ENCODE results near the gene KCNQ4.

KCNQ4 gene

GRCh38 chr1:40845895-40846294, 62.3 kb downstream of the KCNQ4 start:
- no peak overlapping the region for H3K27ac Mint-ChIP-seq

GRCh38 chr1:40847023-40847745, 63.6 kb downstream of the KCNQ4 start:
- H3K4me1 Mint-ChIP-seq: peaks cover 37% of the 10 kb centered on the region
- CTCF ChIA-PET: interaction anchor here (0.6 to 5.8 kb wide), 5 partner anchors 16 to 1946 kb away, joined by 3 to 139 read pairs (median 4); no protein-coding TSS in a partner anchor
- peaks cover 11% of the 10 kb centered on the region for H3K27me3 Mint-ChIP-seq
- no peaks in the 10 kb centered on the region for H3K36me3 Mint-ChIP-seq
- no peak overlapping the region for H3K4me3 Mint-ChIP-seq
- no peaks in the 10 kb centered on the region for H3K9me3 Mint-ChIP-seq
- H3K27ac Mint-ChIP-seq: no peak overlapping the region
- no peak for DNase-seq

More at GRCh38 chr1:40845895-40846294, 62.3 kb downstream of the KCNQ4 start:
- CTCF ChIA-PET: interaction anchor here (1.1 to 5.8 kb wide), 5 partner anchors 48 to 144 kb away, joined by 3 to 73 read pairs (median 4); no protein-coding TSS in a partner anchor
- DNase-seq: no peak
- Mint-ChIP-seq H3K4me1 (peaks cover 45% of the 10 kb centered on the region), H3K27me3 (peaks cover 6% of the 10 kb centered on the region), H3K4me3 (no peak overlapping the region), H3K36me3 (no peaks in the 10 kb centered on the region), H3K9me3 (no peaks in the 10 kb centered on the region)

GRCh38 chr1:40848530-40849189, 65.1 kb downstream of the KCNQ4 start:
- H3K27me3 Mint-ChIP-seq: peaks cover 17% of the 10 kb centered on the region
- no peaks in the 10 kb centered on the region for H3K36me3 Mint-ChIP-seq
- H3K27ac Mint-ChIP-seq: peak overlapping the region; percentile 68

GRCh38 chr1:40849801-40850592, 66.4 kb downstream of the KCNQ4 start:
- no peaks in the 10 kb centered on the region for H3K9me3 Mint-ChIP-seq
- H3K4me3 Mint-ChIP-seq: peak overlapping the region; percentile 4
- H3K36me3 Mint-ChIP-seq: no peaks in the 10 kb centered on the region
- H3K4me1 Mint-ChIP-seq: peaks cover 30% of the 10 kb centered on the region
- CTCF ChIA-PET: interaction anchor here (0.6 to 5.8 kb wide), 24 partner anchors 9 to 568 kb away, joined by 3 to 139 read pairs (median 5); partner anchors contain the start of gene NFYC
- H3K27ac Mint-ChIP-seq: peak overlapping the region; percentile 29
- peaks cover 17% of the 10 kb centered on the region for H3K27me3 Mint-ChIP-seq
- DNase-seq: peak; percentile 85

More at GRCh38 chr1:40848530-40849189, 65.1 kb downstream of the KCNQ4 start:
- CTCF ChIA-PET: interaction anchor here (0.6 to 5.8 kb wide), 12 partner anchors 10 to 759 kb away, joined by 3 to 139 read pairs (median 6); no protein-coding TSS in a partner anchor
- peaks cover 37% of the 10 kb centered on the region for H3K4me1 Mint-ChIP-seq
- no peak for DNase-seq
- no peak overlapping the region for H3K4me3 Mint-ChIP-seq
- H3K9me3 Mint-ChIP-seq: no peaks in the 10 kb centered on the region

- Mint-ChIP-seq H3K9me3 (no peaks in the 10 kb centered on the region), H3K36me3 (no peaks in the 10 kb centered on the region), H3K4me3 (no peak overlapping the region), H3K4me1 (peaks cover 17% of the 10 kb centered on the region), H3K27me3 (peaks cover 28% of the 10 kb centered on the region), H3K27ac (no peak overlapping the region)
- no peak for DNase-seq
- CTCF ChIA-PET: interaction anchor here (0.8 to 5.8 kb wide), 6 partner anchors 25 to 242 kb away, joined by 3 to 139 read pairs (median 17); no protein-coding TSS in a partner anchor
Measured at GRCh38 chr1:40851643-40852042, 68.1 kb downstream of the KCNQ4 start.

- H3K27me3 Mint-ChIP-seq: peaks cover 37% of the 10 kb centered on the region
- CTCF ChIA-PET: interaction anchor here (0.6 to 11.2 kb wide), 10 partner anchors 8 to 321 kb away, joined by 3 to 159 read pairs (median 4); partner anchors contain the start of genes NFYC and ZNF684
- no peak overlapping the region for H3K4me3 Mint-ChIP-seq
- H3K27ac Mint-ChIP-seq: no peak overlapping the region
- peaks cover 11% of the 10 kb centered on the region for H3K4me1 Mint-ChIP-seq
- H3K36me3 Mint-ChIP-seq: no peaks in the 10 kb centered on the region
- no peak for DNase-seq
- H3K9me3 Mint-ChIP-seq: no peaks in the 10 kb centered on the region
Measured at GRCh38 chr1:40853113-40853884, 69.7 kb downstream of the KCNQ4 start.

GRCh38 chr1:40853885-40854170, 70.2 kb downstream of the KCNQ4 start:
- no peaks in the 10 kb centered on the region for H3K9me3 Mint-ChIP-seq
- peaks cover 9% of the 10 kb centered on the region for H3K4me1 Mint-ChIP-seq
- H3K36me3 Mint-ChIP-seq: no peaks in the 10 kb centered on the region

GRCh38 chr1:40855513-40855912, 71.9 kb downstream of the KCNQ4 start:
- no peaks in the 10 kb centered on the region for H3K36me3 Mint-ChIP-seq
- no peak overlapping the region for H3K27ac Mint-ChIP-seq
- no peak overlapping the region for H3K4me3 Mint-ChIP-seq
- no peak for DNase-seq
- CTCF ChIA-PET: interaction anchor here (4.7 to 11.2 kb wide), 2 partner anchors 81 to 96 kb away, joined by 38 to 159 read pairs; no protein-coding TSS in a partner anchor
- peaks cover 2% of the 10 kb centered on the region for H3K4me1 Mint-ChIP-seq
- H3K27me3 Mint-ChIP-seq: peaks cover 58% of the 10 kb centered on the region
- no peaks in the 10 kb centered on the region for H3K9me3 Mint-ChIP-seq

More at GRCh38 chr1:40853885-40854170, 70.2 kb downstream of the KCNQ4 start:
- CTCF ChIA-PET: interaction anchor here (0.7 to 11.2 kb wide), 8 partner anchors 9 to 322 kb away, joined by 3 to 159 read pairs (median 4); partner anchors contain the start of gene ZNF684
- H3K4me3 Mint-ChIP-seq: no peak overlapping the region
- peaks cover 42% of the 10 kb centered on the region for H3K27me3 Mint-ChIP-seq
- no peak for DNase-seq
- H3K27ac Mint-ChIP-seq: no peak overlapping the region

- H3K36me3 Mint-ChIP-seq: peaks cover 2% of the 10 kb centered on the region
- H3K27me3 Mint-ChIP-seq: peaks cover 64% of the 10 kb centered on the region
- H3K27ac Mint-ChIP-seq: no peak overlapping the region
- CTCF ChIA-PET: interaction anchor here (0.7 to 11.2 kb wide), 3 partner anchors 20 to 95 kb away, joined by 3 to 159 read pairs (median 38); no protein-coding TSS in a partner anchor
- H3K4me1 Mint-ChIP-seq: peaks cover 8% of the 10 kb centered on the region
- no peak overlapping the region for H3K4me3 Mint-ChIP-seq
- no peaks in the 10 kb centered on the region for H3K9me3 Mint-ChIP-seq
- DNase-seq: no peak
Measured at GRCh38 chr1:40856116-40856515, 72.5 kb downstream of the KCNQ4 start.

GRCh38 chr1:40856656-40857302, 73.2 kb downstream of the KCNQ4 start:
- peaks cover 9% of the 10 kb centered on the region for H3K4me1 Mint-ChIP-seq
- CTCF ChIA-PET: interaction anchor here (4.7 to 11.2 kb wide), 2 partner anchors 82 to 95 kb away, joined by 38 to 159 read pairs; no protein-coding TSS in a partner anchor
- no peak overlapping the region for H3K27ac Mint-ChIP-seq
- no peak for DNase-seq
- H3K27me3 Mint-ChIP-seq: peaks cover 62% of the 10 kb centered on the region
- H3K4me3 Mint-ChIP-seq: no peak overlapping the region
- no peaks in the 10 kb centered on the region for H3K9me3 Mint-ChIP-seq
- peaks cover 2% of the 10 kb centered on the region for H3K36me3 Mint-ChIP-seq

- peaks cover 13% of the 10 kb centered on the region for H3K4me1 Mint-ChIP-seq
- H3K36me3 Mint-ChIP-seq: peaks cover 2% of the 10 kb centered on the region
- DNase-seq: no peak
- CTCF ChIA-PET: interaction anchor here (1.4 to 11.2 kb wide), 3 partner anchors 9 to 94 kb away, joined by 5 to 159 read pairs (median 15); no protein-coding TSS in a partner anchor
- H3K9me3 Mint-ChIP-seq: no peaks in the 10 kb centered on the region
- peaks cover 57% of the 10 kb centered on the region for H3K27me3 Mint-ChIP-seq
- no peak overlapping the region for H3K4me3 Mint-ChIP-seq
- H3K27ac Mint-ChIP-seq: no peak overlapping the region
Measured at GRCh38 chr1:40857737-40858136, 74.2 kb downstream of the KCNQ4 start.

GRCh38 chr1:40858856-40859416, 75.3 kb downstream of the KCNQ4 start:
- Mint-ChIP-seq H3K27ac (no peak overlapping the region), H3K4me1 (peaks cover 24% of the 10 kb centered on the region), H3K9me3 (no peaks in the 10 kb centered on the region), H3K36me3 (peaks cover 2% of the 10 kb centered on the region), H3K27me3 (peaks cover 57% of the 10 kb centered on the region), H3K4me3 (no peak overlapping the region)
- CTCF ChIA-PET: interaction anchor here (1.4 to 11.2 kb wide), 3 partner anchors 10 to 93 kb away, joined by 5 to 159 read pairs (median 15); no protein-coding TSS in a partner anchor
- no peak for DNase-seq
